ENCODE data around the gene GLRX3.
"Not testable (repeated sequence)": the region's sequence is repeated elsewhere in the genome, so short reads cannot be mapped to it uniquely, and the experiment has no call there.

The GLRX3 gene

DNA sequence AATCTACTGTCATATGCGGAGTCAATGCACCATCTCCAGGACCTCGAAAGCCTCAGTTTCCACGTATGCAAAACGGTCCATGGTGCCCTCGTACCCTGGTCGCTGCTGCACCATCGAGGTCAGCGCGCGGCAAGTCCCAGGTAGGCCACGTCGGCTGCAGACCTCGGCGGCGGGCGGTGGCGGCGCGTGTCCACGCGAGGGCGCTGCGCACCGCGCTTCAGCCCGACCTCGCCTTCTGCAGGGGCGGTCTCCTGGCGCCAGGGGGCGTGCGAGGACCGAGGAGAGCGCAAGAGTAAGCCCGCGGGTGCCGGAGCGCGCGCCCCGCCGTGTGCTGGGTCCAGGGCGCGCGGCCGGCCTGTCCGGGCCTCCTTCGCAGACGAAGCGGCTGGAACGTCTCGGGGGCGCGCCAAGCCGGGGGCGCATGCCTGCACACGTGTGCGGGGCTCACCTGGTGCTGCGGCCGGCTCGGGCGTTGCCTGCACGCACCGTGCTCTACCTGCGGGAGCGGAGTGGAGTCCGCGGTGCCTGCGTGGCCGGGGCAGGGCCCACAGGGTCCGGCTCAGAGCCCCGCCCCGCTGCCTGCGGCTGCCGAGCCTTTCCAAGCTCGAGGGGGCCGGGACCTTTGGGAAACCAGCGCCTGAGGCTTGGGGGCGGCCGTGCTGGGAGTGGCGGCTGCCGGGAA is 54.0 kb downstream of the GLRX3 start:
- peak; percentile 36 for DNase-seq

DNA sequence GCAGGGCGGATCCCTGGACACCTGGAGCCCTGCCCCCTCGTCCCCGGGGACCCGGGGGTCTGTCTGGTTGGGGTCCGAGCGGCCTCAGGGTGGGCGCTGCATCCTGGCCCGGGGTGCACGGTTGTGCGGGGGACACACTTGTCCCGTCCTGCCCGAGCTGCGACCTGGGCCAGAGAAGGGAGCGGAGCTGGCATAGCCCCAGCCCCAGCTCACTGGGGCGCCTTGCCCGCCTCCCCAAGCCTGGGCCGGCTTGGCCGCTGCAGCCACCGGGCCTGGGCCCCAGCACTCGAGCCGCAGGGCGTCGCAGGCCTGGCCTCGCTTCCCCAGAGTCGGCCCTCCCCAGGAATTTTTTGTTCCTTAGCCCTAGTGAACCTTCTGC is 54.5 kb downstream of the GLRX3 start:
- DNase-seq, result no peak

DNA sequence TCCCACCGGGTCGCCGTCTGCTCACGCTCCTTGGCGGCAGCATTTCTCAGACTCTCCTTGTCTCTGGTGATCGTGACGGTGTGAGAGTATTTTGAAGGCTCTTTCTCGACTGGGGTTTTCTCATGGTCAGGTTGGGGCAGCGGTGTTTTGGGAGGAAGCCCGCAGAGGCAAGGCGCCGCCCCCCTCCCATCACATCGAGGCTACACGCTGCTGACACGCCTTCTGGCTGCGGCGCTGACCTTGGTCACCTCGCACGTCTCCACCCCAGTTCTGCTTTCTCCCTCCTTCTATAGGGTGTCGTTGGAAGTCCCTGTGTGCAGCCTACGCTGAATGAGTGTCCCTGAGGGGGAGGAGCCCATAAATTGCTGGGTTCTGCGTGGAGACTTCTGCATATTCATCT is 55.2 kb downstream of the GLRX3 start:
- no peak for DNase-seq

DNA sequence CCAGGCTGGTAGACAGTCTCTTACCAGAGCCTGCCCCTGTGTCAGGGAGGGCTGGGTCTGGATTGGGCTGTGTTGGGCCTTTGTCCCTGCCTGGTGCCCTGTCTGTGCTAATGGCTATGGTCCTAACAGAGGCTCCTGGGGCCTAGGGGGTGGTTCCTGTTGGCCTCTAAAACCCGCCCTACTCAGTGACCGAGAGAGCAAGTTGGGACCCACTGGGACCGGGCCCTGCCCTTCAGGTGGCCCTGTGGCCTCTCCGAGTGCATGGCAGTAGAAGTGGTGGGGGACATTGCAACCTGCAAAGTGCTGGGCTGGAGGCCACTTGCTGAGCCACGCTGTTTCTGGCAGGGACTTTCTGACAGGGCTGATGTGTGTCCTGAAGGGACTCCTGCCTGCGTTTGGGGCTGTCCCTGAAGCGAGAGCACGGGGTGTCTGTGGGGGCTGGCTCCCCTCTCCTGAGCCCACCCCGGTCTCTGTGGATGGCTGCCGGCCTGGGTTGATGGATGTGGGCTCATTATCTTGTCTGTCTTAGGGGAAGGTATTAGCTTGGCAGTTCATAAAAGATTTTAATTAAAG is 56.2 kb downstream of the GLRX3 start:
- no peak for DNase-seq

DNA sequence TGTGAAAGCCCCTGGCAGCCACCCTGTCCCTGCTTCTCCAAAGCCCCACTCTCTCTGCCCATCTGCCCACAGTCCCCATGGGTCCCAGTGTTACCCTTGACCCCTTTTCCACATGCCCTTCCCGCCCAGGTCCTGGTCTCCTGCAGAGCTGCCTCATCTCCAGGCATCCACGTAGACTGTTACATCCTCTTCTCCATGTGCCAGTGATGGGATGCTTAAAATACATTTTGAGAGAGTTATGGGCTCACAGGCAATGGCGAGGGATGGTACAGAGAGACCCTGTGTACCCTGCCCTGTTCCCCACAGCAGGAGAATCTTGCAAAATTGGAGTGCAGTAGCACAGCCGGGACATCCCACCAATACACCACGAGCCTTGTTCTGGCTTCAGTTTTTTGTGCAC is 56.8 kb downstream of the GLRX3 start:
- DNase-seq, result no peak

DNA sequence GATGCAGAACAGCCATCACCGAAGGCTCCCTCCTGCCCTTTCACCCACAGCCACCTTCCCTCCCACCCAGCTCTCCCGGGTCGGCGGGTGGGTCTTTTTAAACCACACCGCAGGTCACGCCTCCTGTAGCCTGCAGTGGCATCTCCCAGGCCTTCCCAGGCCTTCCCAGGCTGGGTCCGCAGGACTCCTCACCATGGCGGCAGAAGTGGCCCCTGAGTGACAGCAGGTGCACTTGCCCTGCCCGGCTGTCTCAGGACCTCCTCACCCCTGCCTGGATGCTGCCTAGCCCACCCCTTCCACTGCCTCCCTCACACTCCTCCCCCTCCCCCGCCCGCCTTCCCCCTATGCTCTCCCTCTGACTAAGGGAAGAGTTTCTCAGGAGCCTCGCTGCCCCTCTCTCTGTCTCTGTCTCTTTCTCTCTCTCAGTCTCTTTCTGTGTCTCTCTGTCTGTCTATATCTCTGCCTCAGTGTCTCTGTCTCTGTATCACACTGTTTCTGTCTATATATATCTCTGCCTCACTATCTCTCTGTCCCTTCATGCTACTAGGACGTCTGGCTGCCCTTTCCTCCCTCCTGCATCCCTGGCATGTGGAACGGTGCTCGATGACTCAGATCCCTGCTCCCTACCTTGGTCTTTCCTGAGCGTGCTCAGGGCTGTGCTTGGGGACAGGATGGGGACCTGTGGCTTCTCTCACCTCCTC is 57.5 kb downstream of the GLRX3 start:
- DNase-seq, result no peak

DNA sequence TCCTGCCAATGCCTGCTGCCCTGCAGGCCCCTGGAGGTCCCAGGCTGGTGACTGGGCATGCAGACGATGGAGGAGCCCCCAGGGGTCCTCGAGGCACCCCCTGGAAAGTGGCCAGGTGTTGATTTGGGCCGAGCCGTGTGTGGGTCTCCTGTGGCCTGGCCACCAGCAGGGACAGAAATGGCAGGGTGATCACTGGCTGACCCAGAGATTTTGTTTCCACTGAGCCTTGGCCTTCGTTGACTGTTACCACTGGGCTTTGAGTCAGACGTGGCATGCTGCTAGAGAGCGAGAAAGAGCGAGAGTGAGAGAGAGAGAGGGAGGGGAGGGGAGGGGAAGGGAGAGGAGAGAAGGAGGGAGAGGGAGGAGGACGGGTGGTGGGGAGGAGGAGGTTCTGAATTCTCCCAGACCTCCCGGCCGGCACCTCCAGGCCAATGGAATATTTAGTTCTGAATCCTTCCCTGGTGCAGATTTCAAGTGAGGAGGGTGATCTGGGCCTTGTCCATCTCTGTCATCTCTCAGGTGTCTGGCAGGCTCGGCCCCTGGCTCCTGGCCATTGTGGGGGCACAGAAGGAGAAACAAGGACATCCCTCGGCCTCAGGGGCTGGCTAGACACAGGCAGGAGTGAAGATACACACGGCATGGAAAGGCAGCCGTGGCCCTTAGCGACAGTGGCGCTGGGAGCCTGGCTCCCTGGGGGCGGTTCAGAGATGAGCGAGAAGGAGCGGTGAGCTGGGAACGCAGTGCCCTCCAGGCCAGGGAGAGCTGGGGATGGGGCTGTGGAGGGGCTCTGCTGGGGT is 58.2 kb downstream of the GLRX3 start:
- DNase-seq, result no peak

DNA sequence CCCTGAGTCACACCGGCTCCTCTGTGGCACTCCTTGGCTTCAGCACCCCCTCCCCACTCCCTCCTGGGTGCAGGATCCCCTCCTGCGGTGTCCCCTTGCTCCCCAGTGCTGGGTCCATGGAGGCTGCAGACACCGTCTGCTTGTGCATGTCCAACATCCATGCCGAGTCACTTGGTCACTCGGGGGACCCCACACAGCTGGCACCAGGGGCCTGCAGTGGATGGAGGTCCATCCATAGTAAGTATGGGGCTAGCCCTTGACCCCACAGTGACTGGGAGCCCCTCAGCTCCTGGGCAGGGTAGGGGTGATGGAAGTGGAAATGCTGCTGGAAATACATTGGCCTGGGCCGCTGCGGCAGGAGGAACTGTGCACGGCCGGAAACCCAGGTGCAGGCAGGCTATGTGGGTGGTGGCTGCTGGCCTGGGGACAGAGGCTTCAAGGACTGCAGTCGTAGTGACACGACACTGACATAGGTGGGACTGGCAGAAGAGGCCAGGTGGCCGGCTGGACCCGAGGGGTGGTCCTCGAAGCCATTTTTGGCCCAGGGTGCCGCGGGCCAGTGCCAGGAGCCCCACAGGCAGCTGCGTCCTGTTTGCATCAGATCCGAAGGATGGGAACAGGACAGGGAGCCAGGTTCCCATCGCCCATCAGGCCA is 58.9 kb downstream of the GLRX3 start:
- DNase-seq, result no peak

DNA sequence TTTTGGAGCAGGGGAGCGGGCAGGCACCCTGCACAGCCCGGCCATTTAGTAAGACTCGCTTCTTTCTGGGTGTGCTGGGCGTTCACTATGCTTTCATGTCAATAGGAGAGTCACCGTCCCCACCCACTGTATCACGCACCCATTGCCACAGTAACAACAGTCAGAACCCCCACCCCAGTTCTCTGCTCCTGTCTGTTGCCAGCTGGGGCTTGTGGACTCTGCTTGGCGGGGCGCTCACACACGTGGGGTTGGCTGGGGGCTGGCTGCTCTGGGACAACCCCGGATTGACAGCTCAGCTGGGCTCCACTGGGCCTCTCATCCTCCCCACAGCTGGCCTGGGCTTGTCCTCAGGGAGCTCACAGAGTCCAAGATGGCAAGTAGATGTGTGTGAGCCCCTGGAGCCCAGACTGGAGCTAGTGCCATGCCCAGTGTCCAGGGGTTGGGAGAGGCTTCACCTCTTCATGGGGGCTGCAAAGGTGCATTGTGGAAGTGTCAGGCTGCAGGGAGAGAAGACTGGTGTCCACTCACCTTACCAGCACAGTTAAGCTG is 59.6 kb downstream of the GLRX3 start:
- no peak for DNase-seq

DNA sequence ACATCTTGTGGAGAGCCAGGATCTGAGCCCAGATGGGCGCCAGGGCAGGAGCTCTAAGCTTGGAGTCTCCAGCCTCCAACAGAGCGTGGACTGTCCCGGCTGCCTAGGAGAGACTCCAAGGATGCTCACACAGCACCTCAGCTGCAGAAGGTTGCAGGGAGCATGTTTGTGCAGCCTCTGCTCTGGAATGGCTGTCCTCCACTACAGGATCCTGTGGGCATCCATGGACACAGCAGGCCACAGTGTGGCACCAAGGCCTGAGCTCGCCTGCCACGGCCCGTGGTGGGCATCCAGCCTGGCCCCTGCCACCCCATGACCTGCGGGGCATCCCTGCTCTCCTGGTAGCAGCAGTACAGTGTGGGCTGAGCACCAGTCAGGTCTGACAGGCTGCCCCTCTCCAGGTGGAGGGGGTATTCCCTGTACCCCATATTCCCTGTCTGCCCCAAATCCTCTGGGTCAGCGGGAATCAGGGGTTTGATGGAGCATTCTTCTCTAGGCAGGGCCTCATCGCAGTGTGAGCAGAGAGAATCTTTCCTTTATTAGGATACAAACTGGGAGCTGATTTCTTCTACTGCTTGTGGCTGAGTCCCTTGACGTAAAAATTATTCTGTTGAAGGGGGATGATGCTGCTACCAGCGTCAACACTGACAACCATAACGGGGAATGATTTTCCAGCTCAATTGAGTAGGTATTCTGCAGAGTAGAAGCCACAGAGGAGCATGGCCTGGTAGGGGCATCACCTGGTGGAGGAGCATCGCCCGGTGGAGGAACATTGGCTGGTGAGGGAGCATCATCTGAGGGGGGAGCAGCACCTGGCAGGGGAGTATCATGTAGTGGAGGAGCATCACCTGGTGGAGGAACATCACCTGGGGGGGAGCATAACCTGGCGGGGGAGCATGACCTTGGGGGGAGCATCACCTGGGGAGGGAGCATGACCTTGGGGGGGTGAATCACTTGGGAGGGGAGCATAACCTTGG is 60.6 kb downstream of the GLRX3 start:
- no peak for DNase-seq

DNA sequence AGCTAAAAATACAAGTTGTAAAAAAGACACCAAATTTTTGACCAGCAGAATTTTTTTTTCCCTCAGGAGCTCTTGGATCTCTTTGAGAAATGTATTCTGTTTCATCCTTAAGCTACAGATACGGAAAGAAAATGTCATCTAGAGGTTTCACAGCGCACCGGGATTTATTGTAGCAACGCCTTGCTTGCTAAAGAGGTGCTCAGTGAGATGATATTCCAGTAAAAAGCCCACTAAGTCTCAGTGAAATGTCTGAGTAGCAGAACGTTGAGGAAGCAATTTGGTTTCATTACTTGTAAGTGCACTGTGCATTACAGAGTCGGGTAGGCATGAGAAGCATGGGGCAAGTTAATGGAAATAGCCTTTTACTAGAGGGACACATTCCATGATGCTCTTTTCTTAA is 62.5 kb downstream of the GLRX3 start:
- DNase-seq, result no peak

DNA sequence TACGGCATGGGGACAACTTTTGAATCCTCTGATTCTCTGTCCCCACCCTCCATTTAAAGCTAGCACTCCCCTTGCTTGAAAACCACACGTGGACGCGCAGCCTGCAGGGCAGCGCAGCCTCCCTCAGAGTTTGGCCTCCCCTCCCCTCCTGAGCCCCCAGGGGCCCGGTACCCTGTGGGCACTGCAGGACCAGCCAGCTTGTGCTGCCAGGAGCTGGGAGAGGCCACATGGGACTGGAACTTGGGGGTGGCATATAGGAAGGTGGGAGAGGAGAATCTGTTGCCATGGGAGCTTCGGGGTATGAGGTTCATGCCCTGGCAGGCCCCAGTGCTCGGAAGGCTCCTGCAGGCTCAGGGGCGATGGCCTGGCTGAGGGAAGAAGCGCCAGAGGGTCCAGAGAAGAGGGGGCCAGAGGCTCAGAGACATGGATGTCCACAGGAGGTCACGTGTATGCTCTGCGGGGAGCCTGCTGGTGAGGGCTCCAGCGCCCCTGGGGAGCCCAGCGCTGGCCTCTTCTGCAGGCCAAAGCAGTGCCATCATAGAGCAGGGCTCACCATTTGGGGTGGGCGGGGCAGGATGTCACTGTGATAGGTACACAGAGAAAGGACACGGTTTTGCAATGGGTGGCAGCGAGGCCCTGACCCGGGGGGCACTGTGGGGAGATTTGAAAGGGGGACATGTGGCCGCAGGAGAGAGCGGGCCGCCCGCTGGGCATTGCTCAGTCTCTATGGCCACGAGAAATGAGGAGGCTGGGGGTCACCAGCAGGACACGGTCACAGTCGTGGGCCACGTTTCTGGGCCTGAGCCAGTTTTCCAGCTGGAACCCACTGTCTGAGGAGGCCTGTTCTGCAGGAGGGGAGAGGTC is 64.2 kb downstream of the GLRX3 start:
- DNase-seq, result no peak

DNA sequence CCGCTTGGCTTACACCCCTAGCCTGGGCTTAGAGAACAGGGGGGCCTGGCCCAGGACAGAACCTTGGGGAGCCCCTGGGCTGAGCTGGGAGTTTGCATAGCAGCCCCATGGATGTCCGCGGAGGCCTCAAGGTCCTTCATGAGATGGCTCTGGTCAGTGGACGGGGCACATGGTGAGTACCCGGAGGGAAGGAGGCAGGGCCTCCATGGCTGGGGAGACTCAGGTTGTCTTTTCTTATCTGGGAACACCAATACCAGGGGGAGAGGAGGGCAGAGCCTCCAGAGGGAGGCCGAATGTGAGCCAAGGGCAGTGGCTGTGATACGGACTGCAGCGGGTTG is 64.8 kb downstream of the GLRX3 start:
- no peak for DNase-seq

DNA sequence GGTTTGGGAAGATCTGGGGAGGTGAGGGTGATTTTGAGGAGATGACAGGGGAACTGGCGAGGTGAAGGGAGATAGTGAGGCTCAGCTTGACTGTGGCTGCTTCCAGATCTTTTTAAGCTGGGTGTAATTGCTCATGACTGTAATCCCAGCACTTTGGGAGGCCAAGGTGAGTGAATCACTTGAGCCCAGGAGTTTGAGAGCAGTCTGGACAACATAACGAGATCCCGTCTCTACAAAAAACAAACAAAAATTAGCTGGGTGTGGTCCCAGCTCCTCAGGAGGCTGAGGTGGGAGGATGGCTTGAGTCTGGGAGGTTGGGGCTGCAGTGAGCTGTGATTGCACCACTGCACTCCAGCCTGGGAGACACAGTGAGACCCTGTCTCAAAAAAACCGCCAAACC is 66.0 kb downstream of the GLRX3 start:
- not testable (repeated sequence) for DNase-seq

DNA sequence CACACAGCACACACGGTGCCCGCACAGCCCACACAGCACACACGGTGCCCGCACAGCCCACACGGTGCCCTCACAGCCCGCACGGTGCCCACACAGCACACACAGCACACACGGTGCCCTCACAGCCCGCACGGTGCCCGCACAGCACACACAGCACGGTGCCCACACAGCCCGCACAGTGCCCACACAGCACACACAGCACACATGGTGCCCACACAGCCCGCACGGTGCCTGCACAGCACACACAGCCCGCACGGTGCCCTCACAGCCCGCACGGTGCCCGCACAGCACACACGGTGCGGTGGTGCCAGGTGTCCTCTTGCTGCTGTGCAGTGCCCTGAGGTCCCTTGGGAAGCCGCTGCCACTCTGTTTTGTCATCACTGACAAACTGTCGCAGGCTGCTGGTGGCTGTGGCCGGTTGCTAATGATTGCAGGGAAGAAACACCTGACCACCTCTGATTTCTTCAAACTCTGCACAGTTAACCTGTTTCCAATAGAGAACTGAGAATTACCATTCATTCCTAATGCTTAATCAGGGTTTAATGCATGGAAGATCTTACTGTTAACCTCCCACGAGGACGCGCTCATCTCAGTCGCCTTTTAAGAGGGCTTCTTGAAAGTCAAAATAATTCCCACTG is 66.9 kb downstream of the GLRX3 start:
- no peak for DNase-seq

DNA sequence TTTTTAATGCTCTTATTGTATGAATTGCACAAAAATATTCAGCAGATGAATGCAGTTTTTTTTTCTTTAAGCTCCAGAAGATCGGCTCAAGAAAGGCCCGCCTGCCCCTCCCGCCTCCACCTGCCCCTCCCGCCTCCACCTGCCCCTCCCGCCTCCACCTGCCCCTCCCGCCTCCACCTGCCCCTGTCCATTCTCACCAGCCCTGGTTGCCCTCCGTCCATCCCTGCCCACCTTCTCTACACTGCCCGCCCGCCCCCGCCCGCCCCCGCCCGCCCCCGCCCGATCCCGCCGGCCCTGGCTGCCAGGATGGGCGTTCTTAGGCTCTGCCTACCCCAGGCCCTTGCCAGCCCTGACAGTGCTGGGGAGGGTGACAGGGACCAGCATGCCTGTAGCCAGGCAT is 67.4 kb downstream of the GLRX3 start:
- no peak for DNase-seq

DNA sequence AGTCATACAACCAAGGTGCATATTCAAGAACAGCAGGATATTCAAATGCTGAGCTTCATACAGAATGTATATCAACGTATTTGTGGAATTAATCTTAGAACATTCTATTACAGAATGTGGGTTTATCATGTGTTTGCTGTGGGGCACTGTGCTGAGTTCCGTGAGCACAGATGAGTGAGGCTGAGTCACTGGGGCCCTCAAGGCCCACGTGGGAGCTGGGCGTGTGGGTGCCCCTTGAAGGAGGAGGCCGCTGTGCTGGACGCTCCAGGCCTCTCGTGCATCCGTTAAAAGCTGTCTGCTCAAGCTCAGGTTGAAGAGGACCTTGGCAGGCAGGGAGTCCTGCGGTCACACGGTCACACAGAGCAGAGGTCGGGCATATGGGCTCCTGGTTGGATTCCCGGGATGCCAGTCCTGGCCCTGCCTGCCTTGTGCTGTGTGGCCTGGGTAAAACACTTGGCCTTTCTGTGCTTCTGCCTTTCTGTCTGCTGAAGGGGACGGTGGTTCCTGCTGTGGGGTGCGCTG is 70.1 kb downstream of the GLRX3 start:
- no peak for DNase-seq

DNA sequence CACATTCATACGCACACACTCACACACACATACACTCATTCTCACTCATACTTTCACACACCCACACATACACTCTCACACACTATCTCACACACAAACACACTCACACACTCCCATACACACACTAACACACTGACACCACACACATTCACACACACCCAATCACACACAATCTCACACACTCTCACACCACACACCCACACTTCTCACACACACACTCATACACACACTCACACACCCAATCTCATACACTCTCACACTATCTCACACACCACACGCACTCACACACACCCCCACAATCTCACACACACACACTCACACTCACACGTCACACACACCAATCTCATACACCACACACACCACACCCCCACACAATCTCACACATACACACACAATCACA is 71.0 kb downstream of the GLRX3 start:
- DNase-seq, result no peak

DNA sequence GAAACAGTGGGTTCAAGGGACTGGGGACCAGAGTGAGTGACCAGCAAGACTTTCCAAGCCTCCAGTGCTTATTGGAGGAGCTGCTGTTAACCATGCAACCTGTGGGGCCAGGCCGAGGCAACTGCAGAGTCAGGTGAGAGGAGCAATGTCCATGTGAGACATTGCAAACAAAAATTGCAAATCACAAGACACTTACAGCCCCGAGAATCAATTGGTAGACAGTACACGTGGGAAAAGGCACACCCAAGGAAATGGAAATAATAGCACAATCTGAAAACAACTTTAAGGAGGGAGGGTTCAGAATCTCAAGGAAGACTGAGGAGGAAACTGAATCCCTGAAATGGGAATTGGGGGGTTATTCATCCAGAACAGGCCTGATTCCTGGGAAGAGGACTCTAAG is 72.6 kb downstream of the GLRX3 start:
- DNase-seq, result no peak

DNA sequence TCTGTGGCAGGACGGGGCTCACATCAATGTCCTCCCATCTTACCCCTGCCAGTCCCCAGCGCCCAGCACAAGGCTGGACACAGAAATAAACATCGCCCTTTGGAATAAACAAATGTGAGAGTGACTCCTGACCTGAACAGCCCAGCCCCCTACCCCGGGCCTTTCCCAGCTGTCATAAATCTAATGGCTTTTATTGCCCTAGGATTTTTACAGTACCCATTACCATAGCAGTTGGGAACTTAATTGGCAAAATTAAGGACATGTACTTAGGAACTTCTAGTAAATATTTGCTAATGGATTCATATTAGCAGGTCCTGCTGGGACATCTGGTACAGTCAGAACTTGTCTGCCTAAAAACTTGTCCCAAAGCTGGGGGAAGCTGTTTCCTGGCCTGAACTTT is 76.6 kb downstream of the GLRX3 start:
- no peak for DNase-seq
